Osteoblast (primary cell): Measurements from ENCODE around the gene GCN1. TPM values are rescaled to one million over a fixed set of nuclear protein-coding genes. Genes with fewer than 3 reads are reported as not detected.

Experiments
- DNase-seq: peaks from one replicate; pipeline ENCODE4 v3.0.0; 2011; ENCODE audit warnings: low spot score, mixed read lengths; ENCODE audit not compliant: insufficient read length; ENCODE audit errors: missing footprints
- H2AFZ ChIP-seq: 2 replicates; pipeline ENCODE4 v1.6.0; 2011; ENCODE audit warnings: mild to moderate bottlenecking, low read length
- H3K27ac ChIP-seq: 2 replicates; pipeline ENCODE4 v1.5.1; 2011; ENCODE audit warnings: mild to moderate bottlenecking, low read depth, low read length, moderate library complexity
- H3K27me3 ChIP-seq: 2 replicates; pipeline ENCODE4 v1.6.0; 2012; ENCODE audit warnings: mild to moderate bottlenecking, control low read depth, inconsistent platforms, low read length, moderate library complexity; ENCODE audit not compliant: insufficient read depth
- H3K36me3 ChIP-seq: 2 replicates; pipeline ENCODE4 v1.5.1; 2011; ENCODE audit warnings: mild to moderate bottlenecking, low read length, control low read depth, moderate library complexity; ENCODE audit not compliant: insufficient read depth
- H3K4me1 ChIP-seq: 2 replicates; pipeline ENCODE4 v1.5.1; 2011; ENCODE audit warnings: mild to moderate bottlenecking, low read length, control low read depth, moderate library complexity; ENCODE audit not compliant: insufficient read depth
- H3K4me2 ChIP-seq: 2 replicates; pipeline ENCODE4 v1.6.0; 2011; ENCODE audit warnings: mild to moderate bottlenecking, low read length; ENCODE audit not compliant: insufficient read depth
- H3K4me3 ChIP-seq: fragments of 200-600 bp; sonication (generic); 3 replicates; pipeline ENCODE4 v1.5.1; 2012; ENCODE audit warnings: mild to moderate bottlenecking, low read length, inconsistent platforms; ENCODE audit not compliant: insufficient read depth
- H3K79me2 ChIP-seq: 2 replicates; pipeline ENCODE4 v1.6.0; 2012; ENCODE audit warnings: mild to moderate bottlenecking, low read length, control low read depth, inconsistent platforms; ENCODE audit not compliant: insufficient read depth
- H3K9me3 ChIP-seq: 2 replicates; pipeline ENCODE4 v1.5.1; 2011; ENCODE audit warnings: low read depth, low read length, control low read depth
- H4K20me1 ChIP-seq: 2 replicates; pipeline ENCODE4 v1.6.0; 2012; ENCODE audit warnings: mild to moderate bottlenecking, low read length, control low read depth; ENCODE audit not compliant: insufficient read depth
- total RNA-seq: library from RNA; depleted of rRNA; stranded (reverse); fragments of >200 nt; gene quantifications from 2 replicates; pipeline ENCODE4 v1.2.3, GENCODE V29; 2012
- TF ChIP-seq, protein P1 (sequence below): IDR thresholded peaks from 2 replicates; pipeline ENCODE4 v1.5.1; 2011; ENCODE audit warnings: mild to moderate bottlenecking, low read depth, low read length, moderate library complexity; ENCODE audit errors: extremely low read depth

Gene GCN1
- total RNA-seq, 1 donor, result 103 TPM

GRCh38 chr12:120116792-120117651 is 77.5 kb downstream of the GCN1 start:
- Histone ChIP-seq H3K27ac (peak overlapping the region; percentile 58), H3K79me2 (peaks cover 56% of the 10 kb centered on the region), H3K36me3 (peaks cover 4% of the 10 kb centered on the region), H3K4me3 (peak overlapping the region; percentile 75), H3K9me3 (no peaks in the 10 kb centered on the region), H3K27me3 (no peaks in the 10 kb centered on the region), H4K20me1 (peaks cover 44% of the 10 kb centered on the region), H3K4me2 (peak overlapping the region; percentile 100), H2AFZ (peak overlapping the region; percentile 99), H3K4me1 (peaks cover 40% of the 10 kb centered on the region)
- TF ChIP-seq, protein P1, sequence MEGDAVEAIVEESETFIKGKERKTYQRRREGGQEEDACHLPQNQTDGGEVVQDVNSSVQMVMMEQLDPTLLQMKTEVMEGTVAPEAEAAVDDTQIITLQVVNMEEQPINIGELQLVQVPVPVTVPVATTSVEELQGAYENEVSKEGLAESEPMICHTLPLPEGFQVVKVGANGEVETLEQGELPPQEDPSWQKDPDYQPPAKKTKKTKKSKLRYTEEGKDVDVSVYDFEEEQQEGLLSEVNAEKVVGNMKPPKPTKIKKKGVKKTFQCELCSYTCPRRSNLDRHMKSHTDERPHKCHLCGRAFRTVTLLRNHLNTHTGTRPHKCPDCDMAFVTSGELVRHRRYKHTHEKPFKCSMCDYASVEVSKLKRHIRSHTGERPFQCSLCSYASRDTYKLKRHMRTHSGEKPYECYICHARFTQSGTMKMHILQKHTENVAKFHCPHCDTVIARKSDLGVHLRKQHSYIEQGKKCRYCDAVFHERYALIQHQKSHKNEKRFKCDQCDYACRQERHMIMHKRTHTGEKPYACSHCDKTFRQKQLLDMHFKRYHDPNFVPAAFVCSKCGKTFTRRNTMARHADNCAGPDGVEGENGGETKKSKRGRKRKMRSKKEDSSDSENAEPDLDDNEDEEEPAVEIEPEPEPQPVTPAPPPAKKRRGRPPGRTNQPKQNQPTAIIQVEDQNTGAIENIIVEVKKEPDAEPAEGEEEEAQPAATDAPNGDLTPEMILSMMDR, result no peak
- DNase-seq, result peak; percentile 100

- H3K27ac ChIP-seq, result peak within 1 kb of the TSS; percentile 58
- no peaks in the 10 kb centered on the region for H3K27me3 ChIP-seq
- peaks cover 48% of the 10 kb centered on the region for H4K20me1 ChIP-seq
- peak within 1 kb of the TSS; percentile 100 for H3K4me2 ChIP-seq
- peaks cover 62% of the 10 kb centered on the region for H3K79me2 ChIP-seq
- peak within 1 kb of the TSS; percentile 99 for H2AFZ ChIP-seq
- peaks cover 4% of the 10 kb centered on the region for H3K36me3 ChIP-seq
- TF ChIP-seq, protein P1, result no peak
- H3K4me1 ChIP-seq, result peaks cover 40% of the 10 kb centered on the region
- DNase-seq, result peak; percentile 96
- no peaks in the 10 kb centered on the region for H3K9me3 ChIP-seq
- H3K4me3 ChIP-seq, result peak within 1 kb of the TSS; percentile 75
These were observed 78.1 kb downstream of the GCN1 start, which contains the start of gene RAB35 for GRCh38 chr12:120116441-120116791. RAB35 (minus strand) TSS chr12:120116753; CDS start chr12:120116650, 103 bp downstream.

DNA sequence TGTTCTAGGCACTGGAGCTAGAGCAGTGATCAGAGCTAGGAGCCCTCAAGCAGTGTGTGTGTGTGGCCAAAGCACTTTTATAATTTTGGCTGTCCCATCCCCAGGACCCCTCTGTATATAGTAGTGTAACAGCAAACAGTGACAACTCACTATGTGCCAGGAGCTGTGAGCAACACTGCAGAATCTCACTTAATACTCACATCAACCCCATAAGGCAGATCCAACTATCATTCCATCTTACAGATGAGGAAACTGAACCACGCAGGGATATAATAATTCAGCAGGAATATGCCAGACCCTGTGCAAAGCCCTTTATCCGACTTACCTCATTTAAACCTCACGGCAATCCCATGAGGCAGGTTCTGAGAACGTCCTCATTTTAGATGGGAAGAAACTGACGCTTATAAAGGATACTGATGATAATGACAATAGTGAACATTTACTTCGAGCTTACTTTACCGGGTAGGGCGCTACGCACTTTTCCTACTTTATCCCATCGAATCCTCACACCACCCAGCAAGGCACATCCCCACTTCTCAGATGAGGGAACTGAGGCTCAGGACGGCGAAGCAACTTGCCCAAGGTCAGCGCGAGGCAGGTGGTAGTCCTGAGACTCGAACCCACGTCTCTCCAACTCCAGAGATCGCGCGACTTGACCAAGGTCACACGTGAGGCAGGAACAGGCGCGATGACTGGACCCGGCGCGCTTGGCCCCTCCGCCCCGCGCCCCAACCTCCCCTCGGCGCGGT is 78.6 kb downstream of the GCN1 start:
- Histone ChIP-seq H3K27ac (peak overlapping the region; percentile 44), H4K20me1 (peaks cover 53% of the 10 kb centered on the region), H3K4me2 (peak overlapping the region; percentile 84), H3K4me1 (peaks cover 40% of the 10 kb centered on the region), H3K4me3 (peak overlapping the region; percentile 75), H3K36me3 (peaks cover 4% of the 10 kb centered on the region), H3K27me3 (no peaks in the 10 kb centered on the region), H3K9me3 (no peaks in the 10 kb centered on the region), H2AFZ (no peak overlapping the region), H3K79me2 (peaks cover 68% of the 10 kb centered on the region)
- TF ChIP-seq, protein P1, result no peak
- DNase-seq, result peak; percentile 83

GRCh38 chr12:120115066-120115465 is 79.4 kb downstream of the GCN1 start:
- Histone ChIP-seq H3K9me3 (no peaks in the 10 kb centered on the region), H3K79me2 (peaks cover 76% of the 10 kb centered on the region), H3K27me3 (no peaks in the 10 kb centered on the region), H3K4me2 (peak overlapping the region; percentile 84), H3K4me3 (peak overlapping the region; percentile 75), H3K36me3 (peaks cover 4% of the 10 kb centered on the region), H4K20me1 (peaks cover 61% of the 10 kb centered on the region), H2AFZ (no peak overlapping the region), H3K27ac (peak overlapping the region; percentile 44), H3K4me1 (peaks cover 40% of the 10 kb centered on the region)
- DNase-seq, result peak; percentile 81
- TF ChIP-seq, protein P1, result no peak
